DOHH2 (cell line): Measurements from ENCODE around the gene HBZ.

Experiments
- EZH2phosphoT487 ChIP-seq: fragments of 200-600 bp; sonication (generic); IDR thresholded peaks from 2 replicates; pipeline ENCODE4 v1.6.1; 2017; ENCODE audit warnings: borderline replicate concordance, mild to moderate bottlenecking, antibody characterized with exemption, low read length, moderate library complexity, mixed read lengths
- TF ChIP-seq, protein P1 (sequence below): fragments of 200-600 bp; sonication (generic); IDR thresholded peaks from one replicate; pipeline ENCODE4 v1.5.1; 2014; ENCODE audit warnings: antibody characterized with exemption, mild to moderate bottlenecking, low read depth, low read length; ENCODE audit not compliant: poor library complexity, severe bottlenecking

DNA sequence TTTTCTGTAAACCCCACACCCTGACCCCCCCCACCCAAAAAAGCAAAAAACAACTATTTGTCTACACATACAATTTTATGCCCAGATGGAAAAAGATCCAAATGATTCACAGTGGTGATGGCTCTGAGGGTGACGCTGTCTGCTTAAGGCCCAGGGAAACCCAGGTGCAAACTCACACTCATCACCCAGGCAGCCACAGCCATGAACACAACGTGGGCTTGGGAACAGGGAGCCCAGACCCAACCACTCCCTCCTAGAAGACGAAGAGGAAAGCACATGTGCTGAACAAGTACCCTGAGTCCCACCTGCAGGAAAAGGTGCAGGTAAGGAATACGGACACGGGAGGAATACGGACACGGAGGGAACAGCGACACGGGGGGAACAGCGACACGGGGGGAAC lies 33.2 kb downstream of the HBZ start:
- TF ChIP-seq, protein P1, sequence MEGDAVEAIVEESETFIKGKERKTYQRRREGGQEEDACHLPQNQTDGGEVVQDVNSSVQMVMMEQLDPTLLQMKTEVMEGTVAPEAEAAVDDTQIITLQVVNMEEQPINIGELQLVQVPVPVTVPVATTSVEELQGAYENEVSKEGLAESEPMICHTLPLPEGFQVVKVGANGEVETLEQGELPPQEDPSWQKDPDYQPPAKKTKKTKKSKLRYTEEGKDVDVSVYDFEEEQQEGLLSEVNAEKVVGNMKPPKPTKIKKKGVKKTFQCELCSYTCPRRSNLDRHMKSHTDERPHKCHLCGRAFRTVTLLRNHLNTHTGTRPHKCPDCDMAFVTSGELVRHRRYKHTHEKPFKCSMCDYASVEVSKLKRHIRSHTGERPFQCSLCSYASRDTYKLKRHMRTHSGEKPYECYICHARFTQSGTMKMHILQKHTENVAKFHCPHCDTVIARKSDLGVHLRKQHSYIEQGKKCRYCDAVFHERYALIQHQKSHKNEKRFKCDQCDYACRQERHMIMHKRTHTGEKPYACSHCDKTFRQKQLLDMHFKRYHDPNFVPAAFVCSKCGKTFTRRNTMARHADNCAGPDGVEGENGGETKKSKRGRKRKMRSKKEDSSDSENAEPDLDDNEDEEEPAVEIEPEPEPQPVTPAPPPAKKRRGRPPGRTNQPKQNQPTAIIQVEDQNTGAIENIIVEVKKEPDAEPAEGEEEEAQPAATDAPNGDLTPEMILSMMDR, result no peak
- no peak for TF ChIP-seq EZH2phosphoT487
